DND-41 (cell line): ENCODE data around the gene MKRN1.

Experiments used
- EZH2 ChIP-seq: IDR thresholded peaks from 3 replicates; pipeline ENCODE4 v1.6.1; 2012; ENCODE audit warnings: borderline replicate concordance, low read depth, mild to moderate bottlenecking, moderate library complexity, low read length, inconsistent platforms; ENCODE audit not compliant: severe bottlenecking
- TF ChIP-seq, protein P1 (sequence below): IDR thresholded peaks from 2 replicates; pipeline ENCODE4 v1.5.1; 2012; ENCODE audit warnings: borderline replicate concordance, low read length, moderate library complexity, mild to moderate bottlenecking; ENCODE audit not compliant: poor library complexity, severe bottlenecking; ENCODE audit errors: extremely low read depth

DNA sequence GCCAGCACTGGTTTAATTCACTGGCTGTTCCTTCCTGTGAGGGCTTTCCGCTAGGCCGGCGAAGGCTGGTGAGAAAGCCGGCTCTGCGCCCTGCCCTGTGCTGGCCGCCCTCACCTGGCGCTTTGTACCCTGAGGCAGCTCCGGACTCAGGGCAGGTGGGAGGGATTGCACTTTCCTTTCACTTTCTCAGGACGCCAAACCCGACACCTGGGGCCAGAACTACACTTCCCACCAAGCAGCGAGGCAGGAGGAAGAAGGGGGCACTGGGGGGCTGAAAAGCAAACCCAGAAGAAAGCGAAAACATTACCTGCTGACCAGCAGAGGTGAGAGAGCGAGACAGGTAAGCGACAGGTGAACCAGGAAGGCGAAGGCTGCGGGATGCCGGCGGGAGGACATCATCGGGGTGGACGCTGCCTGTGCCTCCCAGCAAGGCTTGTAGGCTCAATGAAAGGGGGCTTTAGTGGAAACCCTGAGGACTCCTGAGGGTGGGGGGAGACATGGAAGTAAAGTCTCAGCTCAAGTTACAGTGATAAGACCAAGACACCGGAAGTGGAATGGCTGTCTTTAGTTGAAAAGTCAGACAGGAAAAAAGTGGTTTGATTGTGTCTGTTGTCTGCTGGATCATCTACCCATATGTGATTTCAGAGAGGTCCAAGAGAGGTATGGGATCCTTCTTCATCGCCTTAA lies 75.3 kb downstream of the MKRN1 start, which contains the start of gene RAB19:
- TF ChIP-seq, protein P1, sequence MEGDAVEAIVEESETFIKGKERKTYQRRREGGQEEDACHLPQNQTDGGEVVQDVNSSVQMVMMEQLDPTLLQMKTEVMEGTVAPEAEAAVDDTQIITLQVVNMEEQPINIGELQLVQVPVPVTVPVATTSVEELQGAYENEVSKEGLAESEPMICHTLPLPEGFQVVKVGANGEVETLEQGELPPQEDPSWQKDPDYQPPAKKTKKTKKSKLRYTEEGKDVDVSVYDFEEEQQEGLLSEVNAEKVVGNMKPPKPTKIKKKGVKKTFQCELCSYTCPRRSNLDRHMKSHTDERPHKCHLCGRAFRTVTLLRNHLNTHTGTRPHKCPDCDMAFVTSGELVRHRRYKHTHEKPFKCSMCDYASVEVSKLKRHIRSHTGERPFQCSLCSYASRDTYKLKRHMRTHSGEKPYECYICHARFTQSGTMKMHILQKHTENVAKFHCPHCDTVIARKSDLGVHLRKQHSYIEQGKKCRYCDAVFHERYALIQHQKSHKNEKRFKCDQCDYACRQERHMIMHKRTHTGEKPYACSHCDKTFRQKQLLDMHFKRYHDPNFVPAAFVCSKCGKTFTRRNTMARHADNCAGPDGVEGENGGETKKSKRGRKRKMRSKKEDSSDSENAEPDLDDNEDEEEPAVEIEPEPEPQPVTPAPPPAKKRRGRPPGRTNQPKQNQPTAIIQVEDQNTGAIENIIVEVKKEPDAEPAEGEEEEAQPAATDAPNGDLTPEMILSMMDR, result no peak
- TF ChIP-seq EZH2, result no peak
